Astrocyte of the cerebellum (primary cell): ENCODE results near the gene TNNC2.
"Not testable (repeated sequence)": the region's sequence is repeated elsewhere in the genome, so short reads cannot be mapped to it uniquely, and the experiment has no call there.

Experiments used
- DNase-seq: peaks from one replicate; pipeline ENCODE4 v3.0.0-alpha.2; 2011; ENCODE audit warnings: low read depth
- H3K4me3 ChIP-seq: 2 replicates; pipeline ENCODE4 v1.5.1; 2011; ENCODE audit warnings: mild to moderate bottlenecking, low read depth, low read length, moderate library complexity
- CTCF ChIP-seq: IDR thresholded peaks from 2 replicates; pipeline ENCODE4 v1.5.1; 2012; ENCODE audit warnings: low read length, low read depth, moderate library complexity, mild to moderate bottlenecking; ENCODE audit errors: missing control alignments
- in situ Hi-C: cut with HindIII; loops from 2 replicates; pipeline ENCODE4 v1.10.0; 2017; ENCODE audit warnings: low sequenced_read_pairs

The TNNC2 gene

GRCh38 chr20:45833030-45833882, 6.1 kb upstream of the TNNC2 start, which contains the start of gene SNX21:
SNX21 (plus strand) TSS chr20:45833799; CDS start chr20:45833920, 121 bp downstream.
- TF ChIP-seq CTCF = no peak
- in situ Hi-C loops = no loop called here
- peak within 1 kb of the TSS; percentile 63 for H3K4me3 ChIP-seq
- peak; percentile 72 for DNase-seq

GRCh38 chr20:45832619-45833018, 5.5 kb upstream of the TNNC2 start:
- no peak overlapping the region for H3K4me3 ChIP-seq
- in situ Hi-C loops = no loop called here
- TF ChIP-seq CTCF = no peak
- DNase-seq = no peak

GRCh38 chr20:45829673-45830106, 2.6 kb upstream of the TNNC2 start:
- not testable (repeated sequence) for DNase-seq

GRCh38 chr20:45828589-45828988, 1.5 kb upstream of the TNNC2 start:
- in situ Hi-C loops = no loop called here
- H3K4me3 ChIP-seq = no peak overlapping the region
- no peak for DNase-seq
- TF ChIP-seq CTCF = no peak

More at GRCh38 chr20:45829673-45830106, 2.6 kb upstream of the TNNC2 start:
- H3K4me3 ChIP-seq, in situ Hi-C loops: not testable (repeated sequence)

GRCh38 chr20:45827712-45828111, 600 bp upstream of the TNNC2 start:
- no peak for DNase-seq
- no peak overlapping the region for H3K4me3 ChIP-seq
- no peak for TF ChIP-seq CTCF
- in situ Hi-C loops = no loop called here

GRCh38 chr20:45826381-45827019, 612 bp downstream of the TNNC2 start:
- no peak overlapping the region for H3K4me3 ChIP-seq

More at GRCh38 chr20:45826381-45827019, 612 bp downstream of the TNNC2 start:
- TF ChIP-seq CTCF = no peak
- DNase-seq = no peak
- in situ Hi-C loops = no loop called here
